IPS-18c (cell line): ENCODE measurements around the gene CHST3.
A peak's percentile ranks its signal among the peaks of the same experiment; 100 is the strongest.
"Not testable (repeated sequence)": the region's sequence is repeated elsewhere in the genome, so short reads cannot be mapped to it uniquely, and the experiment has no call there.

ENCODE experiments used
- H3K4me3 ChIP-seq: 2 replicates; pipeline ENCODE4 v1.7.0; 2013; ENCODE audit warnings: low read depth, mild to moderate bottlenecking, low read length, moderate library complexity; ENCODE audit not compliant: insufficient read depth
- H3K9me3 ChIP-seq: one replicate; pipeline ENCODE4 v1.6.1; 2013; ENCODE audit warnings: mild to moderate bottlenecking, low read length, moderate library complexity; ENCODE audit not compliant: control insufficient read depth, insufficient read depth

CHST3 gene, protein sequence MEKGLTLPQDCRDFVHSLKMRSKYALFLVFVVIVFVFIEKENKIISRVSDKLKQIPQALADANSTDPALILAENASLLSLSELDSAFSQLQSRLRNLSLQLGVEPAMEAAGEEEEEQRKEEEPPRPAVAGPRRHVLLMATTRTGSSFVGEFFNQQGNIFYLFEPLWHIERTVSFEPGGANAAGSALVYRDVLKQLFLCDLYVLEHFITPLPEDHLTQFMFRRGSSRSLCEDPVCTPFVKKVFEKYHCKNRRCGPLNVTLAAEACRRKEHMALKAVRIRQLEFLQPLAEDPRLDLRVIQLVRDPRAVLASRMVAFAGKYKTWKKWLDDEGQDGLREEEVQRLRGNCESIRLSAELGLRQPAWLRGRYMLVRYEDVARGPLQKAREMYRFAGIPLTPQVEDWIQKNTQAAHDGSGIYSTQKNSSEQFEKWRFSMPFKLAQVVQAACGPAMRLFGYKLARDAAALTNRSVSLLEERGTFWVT

DNA sequence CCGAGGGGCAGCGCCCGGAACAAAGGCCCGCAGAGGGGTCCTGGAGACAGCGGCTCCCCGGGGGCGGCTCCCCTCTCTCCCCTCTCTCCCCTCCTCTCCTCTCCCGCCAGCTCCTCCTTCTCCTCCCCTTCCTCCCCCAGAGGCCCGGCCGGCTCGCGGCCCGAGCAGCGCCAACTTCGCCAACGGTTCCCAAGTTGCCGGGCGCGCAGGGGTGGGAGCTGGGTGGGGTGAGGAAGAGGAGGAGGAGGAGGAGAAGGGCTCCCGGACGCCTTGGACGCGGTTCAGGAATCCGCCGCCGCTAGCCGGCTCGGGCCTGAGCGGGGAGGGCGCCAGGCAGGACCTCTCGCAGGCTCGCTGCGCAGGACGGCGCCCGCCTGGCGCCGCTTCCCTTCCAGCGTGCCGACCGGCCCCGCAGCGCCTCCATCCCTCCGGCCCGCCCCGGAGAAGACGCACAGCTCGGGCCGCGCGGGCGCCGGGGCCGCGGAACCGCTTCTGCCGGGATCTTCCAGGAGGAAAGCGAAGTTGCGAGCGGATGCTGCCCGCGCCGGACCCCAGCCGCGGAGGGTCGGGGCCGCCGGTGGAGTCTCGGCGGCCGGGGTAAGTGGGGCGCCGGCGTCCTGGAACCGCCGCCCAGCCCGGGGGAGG, at the start of gene CHST3:
Gene CHST3, plus strand, starts transcription at position 298 of the 645 bp plus-strand sequence. CDS start 41,448 bp downstream, outside the sequence.
- Histone ChIP-seq H3K4me3 (peak within 1 kb of the TSS; percentile 82), H3K9me3 (no peaks in the 10 kb centered on the region)

DNA sequence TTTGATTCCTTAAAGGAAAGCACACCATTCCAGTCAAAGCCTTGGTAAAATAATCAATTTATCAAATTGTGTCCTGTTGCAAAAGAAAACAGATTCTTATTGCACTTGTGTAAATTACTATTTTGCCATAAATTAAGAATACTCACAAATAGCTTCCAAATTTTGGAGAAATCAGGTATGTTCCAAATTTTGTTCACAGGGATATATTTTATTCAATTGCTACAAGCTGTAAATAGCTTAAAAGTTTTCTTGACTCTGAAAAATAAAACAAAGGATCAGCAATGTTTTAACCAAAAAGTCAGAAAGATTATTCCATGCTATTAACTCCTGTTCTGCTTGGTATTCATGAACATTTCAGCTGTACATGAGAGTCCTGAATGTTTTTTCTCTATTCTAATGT, 47.4 kb upstream of the CHST3 start:
- Histone ChIP-seq H3K9me3 (no peaks in the 10 kb centered on the region), H3K4me3 (no peak overlapping the region)

DNA sequence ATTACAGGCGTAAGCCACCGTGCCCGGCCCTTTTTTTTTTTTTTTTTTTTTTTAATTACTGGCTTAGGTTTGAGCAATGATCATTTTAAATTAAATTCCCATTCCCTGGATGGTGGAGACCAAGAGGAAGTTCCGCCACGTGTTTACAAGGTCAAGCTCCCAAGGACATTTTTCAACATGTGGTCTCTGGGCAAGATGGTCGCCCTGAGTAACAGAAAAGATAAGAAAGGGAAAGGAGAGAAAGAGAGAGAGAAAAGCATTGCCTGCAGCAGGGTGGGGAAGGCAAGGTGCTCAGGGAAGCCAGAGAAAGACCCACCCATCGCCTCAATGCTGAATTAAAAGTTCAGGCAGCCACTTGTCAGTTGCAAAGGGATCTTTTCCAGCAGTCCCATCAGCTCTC, 45.2 kb upstream of the CHST3 start:
- Histone ChIP-seq H3K4me3 (no peak overlapping the region), H3K9me3 (no peaks in the 10 kb centered on the region)

DNA sequence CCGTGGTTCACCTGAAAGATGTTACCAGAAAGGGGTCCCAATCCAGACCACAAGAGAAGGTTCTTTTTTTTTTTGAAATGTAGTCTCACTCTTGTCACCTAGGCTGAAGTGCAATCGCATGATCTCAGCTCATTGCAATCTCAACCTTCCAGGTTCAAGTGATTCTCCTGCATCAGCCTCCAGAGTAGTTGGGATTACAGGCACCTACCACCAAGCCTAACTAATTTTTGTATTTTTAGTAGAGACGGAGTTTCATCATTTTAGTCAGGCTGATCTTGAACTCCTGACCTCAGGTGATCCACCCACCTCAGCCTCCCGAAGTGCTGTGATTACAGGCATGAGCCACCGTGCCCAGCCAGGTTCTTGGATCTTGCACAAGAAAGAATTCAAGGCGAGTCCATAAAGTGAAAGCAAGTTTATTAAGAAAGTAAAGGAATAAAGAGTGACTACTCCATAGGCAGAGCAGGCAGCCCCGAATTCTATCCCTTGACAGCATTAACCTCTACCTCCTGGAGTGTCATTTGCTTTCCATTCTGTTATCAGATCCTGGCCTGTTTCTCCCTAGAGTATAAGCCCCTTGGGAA, 44.1 kb upstream of the CHST3 start:
- H3K9me3 ChIP-seq, H3K4me3 ChIP-seq: not testable (repeated sequence)

DNA sequence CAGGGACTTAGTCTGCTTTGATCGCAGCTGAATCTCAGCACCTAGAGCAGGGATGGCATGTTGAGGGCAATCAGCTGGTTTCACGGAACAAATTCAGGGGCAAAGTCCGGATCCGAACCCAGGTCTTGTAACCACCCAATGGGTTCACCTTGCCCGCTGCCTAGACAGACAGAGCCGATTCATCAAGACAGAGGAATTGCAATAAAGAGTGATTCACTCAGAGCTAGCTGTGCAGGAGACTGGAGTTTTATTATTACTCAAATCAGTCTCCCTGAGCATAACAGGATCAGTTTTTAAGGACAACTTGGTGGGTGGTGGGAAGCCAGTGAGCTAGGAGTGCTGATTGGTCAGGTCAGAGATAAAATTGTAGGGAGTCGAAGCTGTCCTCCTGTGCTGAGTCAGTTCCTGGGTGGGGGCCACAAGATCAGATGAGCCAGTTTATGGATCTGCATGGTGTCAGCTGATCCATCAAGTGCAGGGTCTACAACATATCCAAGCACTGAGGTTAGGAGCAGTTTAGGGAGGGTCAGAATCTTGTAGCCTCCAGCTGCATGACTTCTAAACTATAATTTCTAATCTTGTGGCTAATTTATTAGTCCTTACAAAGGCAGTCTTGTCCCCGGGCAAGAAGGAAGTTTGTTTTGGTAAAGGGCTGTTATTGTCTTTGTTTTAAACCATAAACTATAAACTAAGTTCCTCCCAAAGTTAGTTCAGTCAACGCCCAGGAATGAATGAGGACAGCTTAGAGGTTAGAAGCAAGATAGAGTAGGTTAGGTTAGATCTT, 43.5 kb upstream of the CHST3 start:
- H3K9me3 ChIP-seq, result no peaks in the 10 kb centered on the region
- no peak overlapping the region for H3K4me3 ChIP-seq

DNA sequence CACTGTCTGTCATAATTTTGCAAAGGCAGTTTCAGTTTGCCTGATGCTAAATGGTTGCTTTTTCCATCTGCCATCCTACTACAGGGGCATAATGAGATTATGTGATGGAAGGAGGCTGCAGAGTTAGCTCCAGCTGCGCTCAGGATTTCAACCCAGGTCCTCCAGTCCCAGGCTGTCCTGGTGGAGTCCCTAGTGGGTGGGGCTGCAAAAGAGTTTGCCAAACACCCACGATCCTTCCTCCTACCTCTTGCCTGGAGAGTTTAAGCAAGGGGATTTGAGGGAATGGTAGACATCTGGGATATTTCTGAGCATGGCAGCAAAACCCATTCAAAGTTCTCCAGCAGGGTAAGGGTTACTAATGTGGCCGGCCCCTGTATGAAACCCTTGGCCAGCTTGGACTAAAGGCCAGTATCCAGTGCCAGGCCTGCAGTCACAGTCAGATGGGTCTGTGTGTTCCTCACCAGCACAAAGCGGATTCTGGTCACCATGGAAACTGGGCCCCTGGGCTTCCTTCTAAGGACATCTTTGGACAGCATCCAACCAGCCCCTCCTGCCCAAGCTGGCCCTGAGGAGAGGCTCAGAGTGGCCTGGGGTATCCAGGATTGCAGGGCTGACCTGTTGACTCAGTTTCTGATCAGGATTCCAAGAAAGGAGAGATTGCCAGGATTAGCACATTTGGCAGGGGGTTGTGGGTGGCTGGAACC, 42.7 kb upstream of the CHST3 start:
- no peak overlapping the region for H3K4me3 ChIP-seq
- no peaks in the 10 kb centered on the region for H3K9me3 ChIP-seq

DNA sequence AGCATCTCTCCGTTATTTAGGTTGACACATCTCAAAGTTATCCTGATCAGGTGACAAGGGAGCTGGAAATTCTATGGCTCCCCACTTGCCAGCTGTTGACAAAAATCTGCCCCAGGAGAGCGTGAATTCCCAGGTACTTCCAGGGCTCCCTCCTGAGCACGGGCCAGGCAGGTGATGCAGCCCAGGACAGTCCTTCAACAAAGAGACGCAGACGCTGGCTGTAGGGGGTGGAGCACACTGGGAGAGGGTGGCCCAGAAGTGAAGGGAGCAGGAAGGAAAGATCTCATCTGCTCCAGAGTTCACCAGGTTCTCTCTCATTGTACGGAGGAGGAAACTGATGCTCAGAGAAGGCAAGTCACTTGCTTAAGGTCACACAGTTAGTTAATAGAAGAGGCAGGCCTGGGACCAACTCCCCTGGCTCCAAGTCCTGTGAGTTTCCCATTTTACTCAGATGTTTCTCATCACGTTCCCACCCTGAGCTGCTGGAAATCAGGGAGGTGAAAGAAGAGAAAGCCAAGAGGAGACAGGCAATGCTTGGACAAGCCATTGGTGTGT, 41.0 kb upstream of the CHST3 start:
- Histone ChIP-seq H3K9me3 (no peaks in the 10 kb centered on the region), H3K4me3 (no peak overlapping the region)

DNA sequence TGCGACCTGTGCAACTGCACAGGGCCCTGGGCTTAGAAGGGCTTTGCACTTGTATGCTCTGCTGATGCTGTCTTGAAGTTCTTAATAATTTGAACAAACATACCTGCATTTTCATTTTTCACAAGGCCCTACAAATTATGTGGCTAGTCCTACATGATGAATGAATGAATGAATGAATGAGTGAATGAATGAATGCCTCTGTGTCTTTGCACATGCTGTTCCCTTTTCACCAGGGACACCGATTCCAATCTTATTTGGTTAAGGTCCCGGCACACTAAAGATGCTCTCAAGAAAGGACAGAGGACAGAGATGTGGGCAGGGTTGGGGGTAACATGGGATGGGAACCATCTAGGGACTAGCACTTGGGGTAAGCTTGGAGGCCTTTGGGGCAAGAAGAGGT, 39.4 kb upstream of the CHST3 start:
- Histone ChIP-seq H3K9me3 (no peaks in the 10 kb centered on the region), H3K4me3 (no peak overlapping the region)

DNA sequence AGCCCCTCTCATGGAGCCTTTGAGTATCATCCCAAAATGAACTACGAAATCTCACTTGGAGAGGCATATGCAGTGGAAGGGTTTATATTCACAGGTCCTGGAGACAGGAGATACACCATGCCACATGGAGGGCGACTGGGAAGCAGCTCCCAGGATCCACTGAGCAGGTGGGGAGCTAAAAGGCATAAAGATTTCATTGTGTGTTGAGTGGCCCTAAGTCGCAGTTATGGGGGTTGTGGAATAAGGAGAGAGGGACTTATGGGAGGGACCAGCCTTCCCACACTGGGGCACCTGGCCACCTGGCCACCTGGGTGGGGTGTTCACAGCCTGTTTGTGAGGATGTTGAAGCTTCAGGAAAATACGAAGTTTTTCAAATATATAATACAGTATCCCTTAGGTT, 37.0 kb upstream of the CHST3 start:
- no peak overlapping the region for H3K4me3 ChIP-seq
- H3K9me3 ChIP-seq, result no peaks in the 10 kb centered on the region

DNA sequence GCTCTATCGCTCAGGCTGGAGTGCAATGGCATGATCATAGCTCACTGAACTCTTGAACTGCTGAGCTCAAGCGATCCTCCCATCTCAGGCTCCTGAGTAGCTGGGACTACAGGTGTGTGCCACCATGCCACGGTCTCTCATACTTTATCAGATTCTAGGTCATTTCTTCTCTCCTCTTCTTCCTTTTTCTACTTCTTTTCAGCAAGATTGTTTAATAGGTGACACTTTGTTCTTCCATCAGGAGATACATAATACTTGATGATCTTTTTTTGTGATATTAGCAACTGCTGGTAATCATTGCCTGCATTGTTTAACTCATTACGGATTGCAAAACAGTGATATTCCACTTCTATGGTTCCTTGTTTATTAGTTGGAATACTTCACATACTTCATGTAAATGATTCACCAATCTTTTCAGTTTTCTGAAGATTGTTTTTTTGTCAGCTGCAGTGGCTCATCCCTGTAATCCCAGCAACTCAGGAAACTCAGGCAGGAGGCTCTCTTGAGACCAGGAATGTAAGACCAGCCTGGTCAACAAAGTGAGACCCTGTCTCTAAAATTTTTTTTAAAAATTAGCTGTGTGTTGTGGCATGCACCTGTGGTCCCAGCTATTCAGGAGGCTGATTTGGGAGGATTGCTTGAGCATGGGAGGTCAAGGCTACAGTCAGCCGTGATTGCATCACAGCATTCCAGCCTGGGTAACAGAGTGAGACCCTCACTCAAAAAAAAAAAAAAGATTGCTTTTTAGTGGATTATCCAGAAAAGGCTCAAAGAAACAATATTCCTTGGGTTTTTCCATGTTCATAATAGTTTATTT, 36.2 kb upstream of the CHST3 start:
- H3K4me3 ChIP-seq, result no peak overlapping the region
- H3K9me3 ChIP-seq, result no peaks in the 10 kb centered on the region

DNA sequence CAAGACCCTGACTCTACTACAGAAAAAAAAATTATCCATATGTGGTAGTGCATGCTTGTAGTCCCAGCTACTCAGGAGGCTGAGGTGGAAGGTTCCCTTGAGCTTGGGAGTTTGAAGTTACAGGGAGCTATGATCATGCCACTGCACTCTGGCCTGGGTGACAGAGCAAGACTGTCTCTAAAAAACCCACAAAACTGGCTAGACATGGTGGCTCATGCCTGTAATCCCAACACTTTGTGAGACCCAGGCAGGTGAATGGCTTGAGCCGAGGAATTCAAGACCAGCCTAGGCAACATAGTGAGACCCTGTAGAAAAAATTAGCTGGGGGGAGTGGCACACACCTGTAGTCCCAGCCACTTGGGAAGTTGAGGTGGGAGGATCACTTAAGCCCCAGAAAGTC, 32.9 kb upstream of the CHST3 start:
- H3K9me3 ChIP-seq, result no peaks in the 10 kb centered on the region
- H3K4me3 ChIP-seq, result no peak overlapping the region

DNA sequence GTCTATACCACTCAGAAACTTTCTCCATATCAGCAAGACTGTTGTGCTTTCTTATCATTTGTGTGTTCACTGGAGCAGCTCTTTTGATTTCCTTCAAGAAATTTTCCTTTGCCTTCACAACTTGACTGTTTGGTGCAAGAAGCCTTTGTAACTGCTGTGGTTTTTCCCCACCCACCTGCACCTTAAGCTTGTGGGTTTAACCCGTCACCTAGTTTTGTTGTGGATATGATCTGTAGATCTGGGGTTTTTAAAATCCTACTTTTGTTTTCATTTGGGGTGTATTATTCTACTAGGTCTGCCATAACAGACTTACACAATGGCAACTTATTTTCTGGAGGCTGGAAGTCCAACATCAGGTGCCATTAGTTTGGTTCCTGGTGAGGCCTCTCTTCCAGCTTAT, 30.5 kb upstream of the CHST3 start:
- no peaks in the 10 kb centered on the region for H3K9me3 ChIP-seq

DNA sequence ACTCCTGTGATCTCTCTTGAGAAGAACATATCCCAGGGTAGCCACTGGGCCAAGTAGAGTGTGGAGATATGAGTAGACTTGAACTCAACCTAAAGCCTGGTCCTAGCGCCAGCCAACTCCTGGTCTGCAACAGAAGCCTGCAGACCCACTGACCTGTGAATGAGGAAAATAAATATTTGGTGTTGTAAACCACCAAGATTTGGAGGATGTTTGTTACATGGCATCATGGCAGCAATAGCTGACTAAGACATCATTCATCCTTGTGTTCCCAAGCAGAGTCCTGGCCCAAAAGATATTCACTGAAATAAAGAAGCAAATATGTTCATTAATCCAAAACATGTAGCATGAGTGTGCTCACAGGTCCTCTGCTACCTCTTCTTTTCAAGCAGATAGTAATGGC, 26.0 kb upstream of the CHST3 start:
- Histone ChIP-seq H3K4me3 (no peak overlapping the region), H3K9me3 (no peaks in the 10 kb centered on the region)

More for the DNA sequence above, 30.5 kb upstream of the CHST3 start:
- no peak overlapping the region for H3K4me3 ChIP-seq

DNA sequence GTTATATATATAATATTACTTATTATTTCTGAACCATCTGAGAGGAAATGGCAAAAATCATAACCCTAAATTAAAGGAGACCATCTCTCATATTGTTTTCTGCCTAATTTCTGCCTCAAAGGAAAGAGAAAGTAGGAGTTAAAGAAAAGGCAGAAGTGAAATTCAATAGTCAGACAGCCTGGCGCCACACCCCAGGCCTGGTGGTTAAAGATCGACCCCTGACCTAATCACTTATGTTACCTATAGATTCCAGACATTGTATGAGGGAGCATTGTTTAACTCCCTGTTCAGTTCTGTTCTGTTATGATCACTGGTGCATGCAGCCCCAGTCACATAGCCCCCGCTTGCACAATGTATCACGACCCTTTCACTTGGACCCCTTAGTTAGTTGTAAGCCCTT, 24.9 kb upstream of the CHST3 start:
- H3K4me3 ChIP-seq, result no peak overlapping the region
- H3K9me3 ChIP-seq, result peaks cover 1% of the 10 kb centered on the region

DNA sequence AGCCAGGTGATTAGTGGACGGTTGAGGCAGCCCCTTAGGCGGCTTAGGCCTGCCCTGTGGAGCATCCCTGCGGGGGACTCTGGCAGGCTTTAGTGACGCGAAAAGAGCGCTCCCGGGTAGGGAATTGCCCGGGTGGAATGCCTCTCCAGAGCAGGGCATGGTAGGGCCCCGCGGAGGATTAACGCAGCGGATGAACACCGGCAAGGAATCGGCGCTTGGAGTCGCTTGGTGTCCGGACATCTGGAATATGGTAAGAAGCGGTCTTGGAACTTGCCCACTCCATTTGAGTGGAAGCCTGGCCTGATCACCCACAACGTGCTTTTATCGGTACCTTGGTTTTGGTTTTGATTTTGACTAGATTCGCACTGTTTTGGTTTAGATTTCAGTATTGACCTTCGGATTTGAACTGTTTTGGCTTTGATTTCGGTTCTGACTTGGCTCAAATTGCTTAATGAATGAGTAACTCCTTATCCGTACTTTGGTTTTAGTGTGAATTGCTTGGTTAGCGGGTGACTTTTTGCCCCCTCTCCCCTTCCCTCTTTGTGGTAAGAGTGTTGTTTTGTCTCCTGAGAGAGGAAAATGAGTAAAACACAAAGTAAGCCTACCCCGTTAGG, 24.2 kb upstream of the CHST3 start:
- Histone ChIP-seq H3K9me3 (peaks cover 5% of the 10 kb centered on the region), H3K4me3 (no peak overlapping the region)

DNA sequence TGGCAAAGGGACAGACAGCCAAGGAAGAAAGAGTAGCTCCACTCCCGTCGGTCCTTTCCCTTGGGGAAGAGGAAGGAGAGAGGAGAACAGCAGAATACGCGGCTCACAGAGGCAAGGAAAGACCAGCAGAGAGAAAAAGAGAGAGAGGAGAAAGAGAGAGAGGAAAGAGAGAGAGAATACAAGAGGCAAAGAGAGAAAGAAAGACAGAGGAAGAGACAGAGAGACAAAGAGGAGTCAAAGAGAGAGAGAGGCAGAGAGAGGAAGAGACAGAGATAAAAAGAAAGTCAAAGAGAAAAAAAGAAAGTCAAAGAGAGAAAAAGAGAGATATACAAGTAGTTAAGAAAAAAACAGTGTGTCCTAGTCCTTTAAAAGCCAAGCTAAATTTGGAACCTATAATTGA, 23.4 kb upstream of the CHST3 start:
- peaks cover 9% of the 10 kb centered on the region for H3K9me3 ChIP-seq
- no peak overlapping the region for H3K4me3 ChIP-seq
